Esophagus squamous epithelium (tissue), 4 donors: Measurements from ENCODE around the gene TMA16.

Experiments used
- POLR2A ChIP-seq, 4 donors: fragments of 450-650 bp; IDR thresholded peaks; one replicate each; pipeline ENCODE4 v1.6.1; 2017; ENCODE audit warnings: antibody characterized with exemption in 4 of 4, mild to moderate bottlenecking in 4 of 4, moderate library complexity in 3 of 4
- TF ChIP-seq, protein P1 (sequence below), 6 experiments: fragments of 450-650 bp in 4 of 6; fragments of 200-600 bp in 2 of 6; sonication (generic) in 2 of 6; IDR thresholded peaks; one replicate each; pipeline ENCODE4 v1.5.1; 2016 to 2019; ENCODE audit warnings: antibody characterized with exemption in 6 of 6, mild to moderate bottlenecking in 4 of 6, moderate library complexity in 4 of 6

DNA sequence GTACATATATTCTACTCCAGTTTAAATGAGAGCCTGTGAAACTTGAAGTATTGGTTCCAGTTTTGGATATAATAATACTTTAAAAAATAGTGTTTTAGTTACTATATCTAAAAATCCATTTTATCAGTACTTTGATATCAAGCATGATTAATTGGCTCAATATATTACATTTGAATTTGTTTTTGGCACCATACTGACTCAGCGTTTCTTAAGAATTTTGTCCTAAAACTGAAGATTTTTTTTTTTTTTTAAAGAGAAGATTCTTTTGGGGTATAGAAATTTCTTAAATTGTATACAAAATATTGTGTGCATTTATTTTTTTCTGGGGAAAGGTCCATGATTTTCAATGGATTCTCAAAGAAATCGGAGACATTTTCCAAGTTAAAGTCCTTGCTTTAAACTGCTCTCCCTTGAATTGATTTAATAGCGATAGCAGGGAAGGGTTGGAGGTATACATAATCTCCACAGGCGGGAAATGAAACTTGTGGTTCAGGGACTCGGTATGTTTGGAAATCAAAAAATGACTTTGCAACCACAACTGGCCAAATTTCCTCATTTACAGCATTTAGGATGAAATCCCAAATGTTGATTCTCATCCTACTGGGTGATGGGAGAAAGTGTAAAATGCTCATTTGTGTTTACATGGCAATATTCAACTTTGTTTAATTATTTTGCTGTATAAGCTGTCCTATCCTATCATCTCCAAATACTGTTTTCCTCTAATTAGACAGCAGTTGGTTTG, 62.3 kb downstream of the TMA16 start:
- no peak for TF ChIP-seq POLR2A (IDR thresholded peaks at IDR 0.05)
- TF ChIP-seq, protein P1, sequence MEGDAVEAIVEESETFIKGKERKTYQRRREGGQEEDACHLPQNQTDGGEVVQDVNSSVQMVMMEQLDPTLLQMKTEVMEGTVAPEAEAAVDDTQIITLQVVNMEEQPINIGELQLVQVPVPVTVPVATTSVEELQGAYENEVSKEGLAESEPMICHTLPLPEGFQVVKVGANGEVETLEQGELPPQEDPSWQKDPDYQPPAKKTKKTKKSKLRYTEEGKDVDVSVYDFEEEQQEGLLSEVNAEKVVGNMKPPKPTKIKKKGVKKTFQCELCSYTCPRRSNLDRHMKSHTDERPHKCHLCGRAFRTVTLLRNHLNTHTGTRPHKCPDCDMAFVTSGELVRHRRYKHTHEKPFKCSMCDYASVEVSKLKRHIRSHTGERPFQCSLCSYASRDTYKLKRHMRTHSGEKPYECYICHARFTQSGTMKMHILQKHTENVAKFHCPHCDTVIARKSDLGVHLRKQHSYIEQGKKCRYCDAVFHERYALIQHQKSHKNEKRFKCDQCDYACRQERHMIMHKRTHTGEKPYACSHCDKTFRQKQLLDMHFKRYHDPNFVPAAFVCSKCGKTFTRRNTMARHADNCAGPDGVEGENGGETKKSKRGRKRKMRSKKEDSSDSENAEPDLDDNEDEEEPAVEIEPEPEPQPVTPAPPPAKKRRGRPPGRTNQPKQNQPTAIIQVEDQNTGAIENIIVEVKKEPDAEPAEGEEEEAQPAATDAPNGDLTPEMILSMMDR (IDR thresholded peaks at IDR 0.05) = no peak
